ENCODE data around the gene CPT2.
"Not testable (repeated sequence)": the region's sequence is repeated elsewhere in the genome, so short reads cannot be mapped to it uniquely, and the experiment has no call there.

The CPT2 gene

GRCh38 chr1:53182716-53183094 is 13.9 kb upstream of the CPT2 start:
- DNase-seq, result no peak

- no peak for DNase-seq
Measured at GRCh38 chr1:53183095-53183990, 13.3 kb upstream of the CPT2 start.

GRCh38 chr1:53185955-53186297 is 10.7 kb upstream of the CPT2 start:
- not testable (repeated sequence) for DNase-seq

GRCh38 chr1:53186533-53186932 is 10.1 kb upstream of the CPT2 start:
- DNase-seq, result no peak

GRCh38 chr1:53187401-53187800 is 9.2 kb upstream of the CPT2 start:
- DNase-seq, result no peak

GRCh38 chr1:53188099-53188498 is 8.5 kb upstream of the CPT2 start:
- DNase-seq, result no peak

- no peak for DNase-seq
Measured at GRCh38 chr1:53189061-53189460, 7.6 kb upstream of the CPT2 start.

- DNase-seq, result no peak
Measured at GRCh38 chr1:53190210-53190611, 6.4 kb upstream of the CPT2 start.

GRCh38 chr1:53195246-53196016 is 1.2 kb upstream of the CPT2 start:
- no peak for DNase-seq

GRCh38 chr1:53196017-53196484 is 573 bp upstream of the CPT2 start:
- DNase-seq, result no peak

- DNase-seq, result no peak
Measured at GRCh38 chr1:53197291-53198200, 922 bp downstream of the CPT2 start.

- no peak for DNase-seq
Measured at GRCh38 chr1:53198241-53198651, 1.6 kb downstream of the CPT2 start.

- DNase-seq, result no peak
Measured at GRCh38 chr1:53203466-53203865, 6.8 kb downstream of the CPT2 start.

- not testable (repeated sequence) for DNase-seq
Measured at GRCh38 chr1:53205496-53205895, 8.9 kb downstream of the CPT2 start.

GRCh38 chr1:53206083-53206685 is 9.6 kb downstream of the CPT2 start:
- DNase-seq, result not testable (repeated sequence)

GRCh38 chr1:53206735-53207379 is 10.2 kb downstream of the CPT2 start:
- DNase-seq, result no peak

GRCh38 chr1:53207726-53208125 is 11.1 kb downstream of the CPT2 start:
- no peak for DNase-seq

- DNase-seq, result no peak
Measured at GRCh38 chr1:53210352-53210751, 13.7 kb downstream of the CPT2 start.

- no peak for DNase-seq
Measured at GRCh38 chr1:53210954-53211353, 14.3 kb downstream of the CPT2 start.

- no peak for DNase-seq
Measured at GRCh38 chr1:53214376-53214940, 17.8 kb downstream of the CPT2 start.

- DNase-seq, result no peak
Measured at GRCh38 chr1:53218201-53218600, 21.6 kb downstream of the CPT2 start.

GRCh38 chr1:53219711-53220110 is 23.1 kb downstream of the CPT2 start:
- no peak for DNase-seq

All from right hindlimb (tissue), 1 donor.